Activated CD8-positive, alpha-beta memory T cell treated with anti-CD3 and anti-CD28 coated beads for 1 hour (primary cell): ENCODE measurements around the gene DHCR24.

ENCODE experiments used
- DNase-seq, 2 donors: peaks; one replicate each; pipeline ENCODE4 v3.0.0-alpha.2; 2020; ENCODE audit warnings: low read depth in 1 of 2; ENCODE audit errors: extremely low read depth in 1 of 2

DHCR24 gene

DNA sequence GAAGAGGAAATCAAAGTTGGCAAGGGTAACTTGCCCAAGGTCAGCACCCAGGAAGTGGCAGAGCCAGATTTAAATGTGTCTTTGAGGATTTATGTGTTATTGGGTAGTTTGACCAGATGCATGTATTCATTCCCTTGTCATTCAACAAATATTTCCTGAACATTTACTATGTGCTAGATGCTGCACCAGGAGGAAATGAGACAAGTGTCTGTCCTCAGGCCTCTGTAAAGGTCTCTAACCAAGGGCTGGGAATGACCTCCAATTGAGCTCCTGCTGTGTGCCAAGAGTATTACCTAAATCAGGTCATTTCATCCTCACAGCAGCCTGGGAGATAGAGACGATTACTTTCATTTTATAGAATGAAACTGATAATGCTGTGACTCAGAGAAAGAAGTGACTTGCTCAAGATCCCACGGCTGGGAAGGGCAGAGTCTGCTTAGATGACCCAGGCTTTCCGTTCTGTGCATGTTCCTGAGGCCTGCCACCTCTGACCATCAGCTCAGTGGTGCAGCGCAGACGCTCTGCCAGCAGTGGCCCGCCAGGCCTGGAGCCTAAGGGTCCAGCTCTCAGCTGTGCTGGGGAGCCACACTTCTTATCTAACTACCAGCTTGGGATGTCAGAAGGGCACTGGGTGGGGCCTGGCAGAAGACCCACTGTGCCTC lies 82.4 kb downstream of the DHCR24 start:
- DNase-seq, result no peak

DNA sequence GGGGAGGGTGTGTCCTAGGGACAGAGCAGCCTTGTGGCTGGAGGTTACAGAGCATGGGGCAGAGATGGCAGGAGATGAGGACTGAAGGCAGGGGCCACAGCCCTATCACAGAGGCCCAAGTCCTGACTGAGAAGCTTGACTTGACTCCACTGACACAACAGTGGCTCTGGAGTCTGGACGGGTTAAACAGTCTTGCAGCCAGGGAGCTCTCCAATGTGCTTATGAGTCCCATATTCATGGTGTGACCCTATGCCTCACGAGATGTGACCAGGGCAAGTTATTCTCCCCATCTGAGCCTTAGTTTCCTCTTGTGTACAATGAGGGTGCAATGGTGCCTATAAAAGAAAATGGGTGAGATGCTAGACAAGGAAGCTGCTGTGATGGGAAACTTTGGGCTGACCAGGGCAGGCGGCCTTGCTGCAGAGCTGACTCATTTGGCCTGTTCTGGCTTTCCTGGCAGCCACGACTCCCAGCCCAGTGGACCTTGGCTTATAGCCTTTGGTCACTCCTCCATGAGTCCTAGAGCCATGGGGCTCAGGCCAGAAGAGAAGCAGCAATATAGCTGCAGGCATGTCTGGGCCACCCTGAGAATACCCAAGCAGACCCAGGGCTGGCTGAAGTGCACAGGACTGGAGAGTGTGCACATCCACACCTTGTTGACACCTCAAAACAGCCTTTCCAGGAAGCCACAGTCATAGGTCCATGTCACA lies 83.1 kb downstream of the DHCR24 start:
- DNase-seq, result no peak

DNA sequence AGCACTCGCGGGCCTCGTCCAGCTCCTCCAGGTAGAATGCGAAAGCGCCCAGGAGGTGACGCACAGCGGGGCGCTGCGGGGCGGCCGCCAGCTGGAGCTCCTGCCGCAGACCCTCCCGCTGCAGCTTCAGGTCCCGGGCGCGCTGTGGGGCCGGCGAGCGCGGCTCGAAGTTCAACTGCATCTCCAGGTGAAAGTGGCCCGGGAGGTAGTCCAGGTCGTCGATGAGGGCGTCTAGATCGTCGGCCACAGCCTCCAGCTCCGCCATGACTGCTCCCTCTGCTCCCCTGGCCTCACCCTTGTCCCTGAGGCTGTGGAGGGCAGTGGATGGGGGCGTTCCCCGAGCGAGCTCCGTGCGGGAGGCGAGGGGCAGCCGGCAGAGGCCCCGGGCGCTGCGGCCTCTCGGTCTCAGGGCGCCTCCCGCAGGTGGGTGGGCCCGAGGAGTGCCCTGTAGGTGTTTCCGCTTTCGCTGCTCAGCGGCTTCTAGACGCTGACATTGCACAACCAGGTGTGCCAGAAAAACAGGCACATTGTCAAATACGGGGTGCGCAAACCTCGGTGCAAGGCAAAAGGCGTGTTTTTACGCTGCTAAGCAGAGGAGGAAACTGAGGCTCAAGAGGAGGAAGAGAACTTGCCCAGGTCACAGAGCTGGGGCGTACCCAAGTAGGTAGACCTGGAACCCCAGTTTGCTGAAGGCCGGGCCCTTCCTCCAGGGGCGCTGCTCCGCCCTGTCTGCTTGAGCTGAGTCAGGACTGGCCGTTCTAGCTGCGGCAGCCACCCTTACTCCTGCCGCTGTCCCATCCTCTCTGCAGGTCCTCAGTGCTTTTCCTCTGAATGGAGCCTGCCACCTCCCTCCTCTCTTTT lies 85.9 kb downstream of the DHCR24 start, which contains the start of gene TTC22:
Gene TTC22, minus strand, starts transcription at position 425 of the 861 bp plus-strand sequence. Its CDS starts 160 bp downstream, at position 265.
- DNase-seq, result peak; percentile 27 to 49

DNA sequence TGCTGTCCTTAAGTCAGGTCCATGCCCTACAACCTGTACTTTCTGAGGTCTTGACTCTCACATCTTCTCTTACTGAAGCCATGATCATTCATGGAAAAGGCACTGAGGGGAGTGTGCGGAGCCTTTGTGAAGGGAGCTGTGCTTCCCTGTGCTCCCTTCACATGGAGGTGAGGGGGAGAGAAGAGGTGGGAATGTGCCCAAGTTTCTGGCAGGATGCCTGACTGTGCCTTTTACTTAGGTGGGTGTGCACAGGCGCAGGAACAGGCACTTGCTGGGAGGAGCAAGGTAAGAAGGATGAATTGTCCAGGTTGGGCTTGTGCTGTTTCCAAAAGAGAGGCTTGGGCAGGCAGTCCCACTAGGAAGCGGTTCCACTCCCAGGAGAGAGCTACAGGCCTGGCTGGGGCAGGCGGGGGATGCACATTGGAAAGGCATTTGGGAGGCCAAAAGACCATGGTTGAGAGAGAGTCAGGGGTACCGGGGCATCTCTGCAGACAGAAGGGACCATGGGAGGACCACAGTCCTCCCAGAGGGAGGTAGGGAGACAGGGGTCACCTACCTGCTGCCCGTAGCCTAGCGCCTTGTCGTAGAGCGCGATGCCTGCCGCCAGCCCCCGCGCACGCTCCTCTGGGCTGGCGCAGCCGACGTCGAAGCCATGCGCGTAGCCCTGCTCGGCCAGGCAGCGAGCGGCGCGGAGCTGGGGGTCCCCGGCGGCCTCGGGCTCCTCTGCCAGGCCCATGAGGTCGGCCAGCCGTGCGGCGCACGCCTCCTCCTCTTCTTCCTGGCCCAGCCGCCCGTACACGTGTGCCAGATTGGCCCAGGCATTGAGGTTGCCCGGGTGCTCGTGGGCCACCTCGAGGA lies 86.7 kb downstream of the DHCR24 start:
- no peak for DNase-seq
